Testis (tissue), 3 donors: ENCODE results near the gene CCDC40. TPM values are rescaled to one million over a fixed set of nuclear protein-coding genes. Genes with fewer than 3 reads are reported as not detected.

Experiments
- DNase-seq: peaks from one replicate; pipeline ENCODE4 v3.0.0-alpha.2; 2019
- H3K27ac ChIP-seq, 2 donors: fragments of 200-600 bp; sonication (generic); one replicate each; pipeline ENCODE4 v1.5.1; 2019
- H3K27me3 ChIP-seq: fragments of 200-600 bp; sonication (generic); one replicate; pipeline ENCODE4 v1.5.1; 2019
- H3K36me3 ChIP-seq: fragments of 200-600 bp; sonication (generic); one replicate; pipeline ENCODE4 v1.5.1; 2017; ENCODE audit warnings: low read depth; ENCODE audit errors: missing control alignments
- H3K4me1 ChIP-seq: fragments of 200-600 bp; sonication (generic); one replicate; pipeline ENCODE4 v1.5.1; 2019
- H3K4me3 ChIP-seq, 2 donors: fragments of 200-600 bp; sonication (generic); one replicate each; pipeline ENCODE4 v1.5.1; 2017 to 2019
- H3K9me3 ChIP-seq: fragments of 200-600 bp; sonication (generic); one replicate; pipeline ENCODE4 v1.5.1; 2017
- POLR2A ChIP-seq: fragments of 450-650 bp; IDR thresholded peaks from one replicate; pipeline ENCODE4 v1.6.1; 2017; ENCODE audit warnings: antibody characterized with exemption, mild to moderate bottlenecking, moderate library complexity
- WGBS, 2 donors: methylation state at CpG; one replicate each; pipeline ENCODE4 v1.1.5; 2018; 5-methylcytosine and 5-hydroxymethylcytosine counted together
- intact Hi-C: fragments of 100-400 bp; cut with DNase I; formaldehyde crosslinking; loops from one replicate; pipeline ENCODE4 v1.15.1; 2023; ENCODE audit warnings: low total_unique reads
- polyA plus RNA-seq: library from polyadenylated mRNA; stranded (reverse); fragments of 350-450 nt; fragmentation: Illumina TruSeq; extraction: RNeasy Lipid Tissue Mini Kit (QIAGEN cat#74804); gene quantifications from one replicate; pipeline ENCODE4 v1.2.3, GENCODE V29; 2014; ENCODE audit warnings: low read depth, low replicate concordance; ENCODE audit not compliant: insufficient read depth
- total RNA-seq, 2 donors: library from RNA; depleted of rRNA; stranded (reverse); fragments of >200 nt; gene quantifications; one replicate each; pipeline ENCODE4 v1.2.3, GENCODE V29; 2016
- TF ChIP-seq, protein P1 (sequence below), 3 experiments: fragments of 450-650 bp in 2 of 3; fragments of 200-600 bp in 1 of 3; sonication (generic) in 1 of 3; IDR thresholded peaks; one replicate each; pipeline ENCODE4 v1.5.1; 2016 to 2019; ENCODE audit warnings: antibody characterized with exemption in 3 of 3, mild to moderate bottlenecking in 2 of 3, moderate library complexity in 1 of 3

The CCDC40 gene
- total and polyA plus RNA-seq, 3 donors from 2014 or later: 26.7 to 43.6 (median 38.6) TPM

DNA sequence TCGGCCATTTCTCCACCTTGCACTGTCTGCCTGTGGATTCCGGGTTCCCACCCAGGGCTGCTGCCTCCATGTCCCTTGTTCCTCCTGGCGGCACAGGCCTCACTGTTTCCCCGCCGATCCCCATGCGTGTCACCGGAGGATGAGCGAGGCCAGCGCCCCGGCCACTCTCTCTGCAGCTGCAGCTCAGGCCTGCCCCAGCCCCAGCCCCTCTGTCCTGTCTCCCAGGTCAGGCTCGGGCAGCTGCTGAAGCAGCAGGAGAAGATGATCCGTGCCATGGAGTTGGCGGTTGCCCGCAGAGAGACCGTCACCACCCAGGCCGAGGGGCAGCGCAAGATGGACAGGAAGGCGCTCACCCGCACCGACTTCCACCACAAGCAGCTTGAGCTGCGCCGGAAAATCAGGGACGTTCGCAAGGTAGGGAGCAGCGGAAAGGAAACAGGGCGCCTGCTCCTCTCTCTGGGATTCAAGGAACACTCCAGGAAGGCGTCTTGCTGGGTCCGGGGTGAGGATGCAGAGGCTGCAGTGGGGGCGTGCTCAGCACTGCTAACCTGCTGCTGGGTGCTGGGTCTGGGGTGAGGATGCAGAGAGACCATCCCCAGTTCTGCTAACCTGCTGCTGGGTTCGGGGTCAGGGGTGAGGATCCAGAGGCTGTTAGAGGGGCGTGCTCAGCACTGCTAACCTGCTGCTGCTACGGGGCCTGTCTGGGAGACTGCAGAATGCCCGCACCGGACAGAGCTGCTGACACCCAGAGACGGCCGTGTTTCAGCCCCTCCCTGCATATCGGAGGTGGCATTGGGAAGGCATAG, 58.8 kb downstream of the CCDC40 start:
- H3K9me3 ChIP-seq: no peaks in the 10 kb centered on the region
- intact Hi-C loops: no loop called here
- H3K36me3 ChIP-seq: no peaks in the 10 kb centered on the region
- DNase-seq: no peak
- no peaks in the 10 kb centered on the region for H3K27me3 ChIP-seq
- H3K4me3 ChIP-seq: no peak overlapping the region
- no peak overlapping the region for H3K27ac ChIP-seq
- TF ChIP-seq, protein P1, sequence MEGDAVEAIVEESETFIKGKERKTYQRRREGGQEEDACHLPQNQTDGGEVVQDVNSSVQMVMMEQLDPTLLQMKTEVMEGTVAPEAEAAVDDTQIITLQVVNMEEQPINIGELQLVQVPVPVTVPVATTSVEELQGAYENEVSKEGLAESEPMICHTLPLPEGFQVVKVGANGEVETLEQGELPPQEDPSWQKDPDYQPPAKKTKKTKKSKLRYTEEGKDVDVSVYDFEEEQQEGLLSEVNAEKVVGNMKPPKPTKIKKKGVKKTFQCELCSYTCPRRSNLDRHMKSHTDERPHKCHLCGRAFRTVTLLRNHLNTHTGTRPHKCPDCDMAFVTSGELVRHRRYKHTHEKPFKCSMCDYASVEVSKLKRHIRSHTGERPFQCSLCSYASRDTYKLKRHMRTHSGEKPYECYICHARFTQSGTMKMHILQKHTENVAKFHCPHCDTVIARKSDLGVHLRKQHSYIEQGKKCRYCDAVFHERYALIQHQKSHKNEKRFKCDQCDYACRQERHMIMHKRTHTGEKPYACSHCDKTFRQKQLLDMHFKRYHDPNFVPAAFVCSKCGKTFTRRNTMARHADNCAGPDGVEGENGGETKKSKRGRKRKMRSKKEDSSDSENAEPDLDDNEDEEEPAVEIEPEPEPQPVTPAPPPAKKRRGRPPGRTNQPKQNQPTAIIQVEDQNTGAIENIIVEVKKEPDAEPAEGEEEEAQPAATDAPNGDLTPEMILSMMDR (IDR thresholded peaks at IDR 0.05): no peak
- no peak for TF ChIP-seq POLR2A
- H3K4me1 ChIP-seq: no peaks in the 10 kb centered on the region
- 88 to 92% methylated on average over 27 to 37 of the region's 37 CpGs for WGBS, 2 donors

DNA sequence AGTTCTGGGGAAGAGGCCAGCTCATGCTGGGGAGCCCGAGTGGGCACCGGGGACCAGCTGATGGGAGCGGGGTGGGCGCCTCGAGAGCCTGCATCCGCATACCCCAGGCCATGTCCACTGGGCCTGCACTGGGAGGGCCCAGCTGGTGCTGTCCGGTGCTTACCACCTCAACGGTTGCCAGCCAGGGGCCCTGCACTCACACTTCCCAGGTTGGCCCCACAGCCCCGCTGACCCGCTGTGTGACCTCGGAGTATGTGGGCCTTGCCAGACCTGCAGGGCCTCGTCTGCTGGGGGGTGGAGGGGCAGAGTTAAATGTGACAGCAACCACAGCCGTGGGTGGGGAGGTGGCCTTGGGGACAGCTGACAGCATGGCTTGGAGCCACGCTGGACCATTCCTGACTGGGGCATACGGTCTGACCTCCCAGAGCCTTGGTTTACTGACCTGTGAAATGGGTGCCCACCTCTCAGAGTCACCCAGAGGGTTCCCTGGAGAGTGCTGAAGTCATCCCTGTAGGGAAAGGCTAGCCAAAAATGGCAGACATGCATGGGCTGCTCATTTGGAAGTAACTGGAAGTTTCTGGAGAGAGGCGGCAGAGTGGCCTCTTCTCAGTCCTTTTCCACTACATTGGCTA, 59.5 kb downstream of the CCDC40 start:
- Histone ChIP-seq H3K36me3 (no peaks in the 10 kb centered on the region), H3K9me3 (no peaks in the 10 kb centered on the region), H3K27me3 (no peaks in the 10 kb centered on the region), H3K4me1 (no peaks in the 10 kb centered on the region), H3K27ac (no peak overlapping the region), H3K4me3 (no peak overlapping the region)
- no peak for DNase-seq
- intact Hi-C loops: no loop called here
- TF ChIP-seq POLR2A: no peak
- TF ChIP-seq, protein P1 (IDR thresholded peaks at IDR 0.05): no peak
- WGBS, 2 donors: 82 to 100% methylated on average over 1 to 16 of the region's 16 CpGs

DNA sequence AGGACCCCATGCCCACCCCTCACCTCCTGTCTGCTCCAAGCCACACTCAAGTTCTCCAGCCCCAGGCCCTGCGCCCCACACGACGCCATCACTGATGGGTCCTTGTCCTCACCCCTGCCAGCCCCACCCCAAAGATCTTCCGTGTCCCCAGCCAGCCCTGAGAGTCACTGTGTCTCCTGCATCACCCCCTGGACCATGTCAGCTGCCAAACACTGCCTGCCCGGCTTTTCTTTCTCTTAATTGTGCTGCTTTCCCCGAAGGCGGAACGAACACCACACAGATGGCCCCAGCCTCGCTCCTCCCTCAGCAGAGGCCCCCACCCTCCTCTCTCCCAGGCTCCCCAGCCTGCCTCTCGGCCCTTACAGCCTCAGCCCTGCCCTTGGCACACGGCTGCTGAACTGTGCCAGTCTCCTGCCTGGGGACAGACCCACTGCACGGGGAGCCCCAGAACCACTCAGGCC, 60.1 kb downstream of the CCDC40 start:
- intact Hi-C loops: no loop called here
- TF ChIP-seq, protein P1 (IDR thresholded peaks at IDR 0.05): no peak
- TF ChIP-seq POLR2A: no peak
- Histone ChIP-seq H3K9me3 (no peaks in the 10 kb centered on the region), H3K36me3 (no peaks in the 10 kb centered on the region), H3K27me3 (no peaks in the 10 kb centered on the region), H3K27ac (no peak overlapping the region), H3K4me3 (no peak overlapping the region), H3K4me1 (no peaks in the 10 kb centered on the region)
- 86 to 92% methylated on average over 11 to 12 of the region's 12 CpGs for WGBS, 2 donors
- no peak for DNase-seq

DNA sequence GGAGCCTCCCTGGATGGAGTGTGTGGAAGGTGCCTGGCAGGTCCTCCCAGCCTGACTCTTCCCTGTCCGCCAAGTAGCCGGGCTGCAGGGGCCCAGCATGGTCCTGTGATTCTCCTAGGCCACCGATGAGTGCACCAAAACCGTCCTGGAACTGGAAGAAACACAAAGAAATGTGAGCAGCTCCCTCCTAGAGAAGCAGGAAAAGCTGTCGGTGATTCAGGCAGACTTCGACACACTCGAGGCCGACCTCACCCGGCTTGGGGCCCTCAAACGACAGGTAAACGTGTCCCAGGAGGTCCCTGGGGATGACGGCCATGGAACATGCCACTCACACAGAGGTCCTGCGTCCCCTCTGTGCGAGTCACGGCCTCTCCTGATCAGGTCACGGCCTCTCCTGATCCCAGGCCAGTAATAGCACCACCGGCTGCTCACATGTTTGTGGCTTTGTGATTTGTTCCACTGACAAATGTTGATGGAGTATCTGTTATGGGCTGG, 60.7 kb downstream of the CCDC40 start:
- no peaks in the 10 kb centered on the region for H3K9me3 ChIP-seq
- DNase-seq: no peak
- no peaks in the 10 kb centered on the region for H3K27me3 ChIP-seq
- TF ChIP-seq POLR2A: no peak
- TF ChIP-seq, protein P1 (IDR thresholded peaks at IDR 0.05): no peak
- no peak overlapping the region for H3K4me3 ChIP-seq
- peaks cover 3% of the 10 kb centered on the region for H3K4me1 ChIP-seq
- no peaks in the 10 kb centered on the region for H3K36me3 ChIP-seq
- intact Hi-C loops: no loop called here
- 93 to 94% methylated on average over 15 to 17 of the region's 17 CpGs for WGBS, 2 donors
- H3K27ac ChIP-seq: no peak overlapping the region
